ENCODE results near the gene LPCAT2.

LPCAT2 gene

GRCh38 chr16:55508941-55509931, at the start of gene LPCAT2:
Gene LPCAT2, plus strand, starts transcription at chr16:55509072. Its CDS starts 110 bp downstream, at chr16:55509182.
- DNase-seq (ENCODE audit: low read depth, low spot score): peak; percentile 64

DNA sequence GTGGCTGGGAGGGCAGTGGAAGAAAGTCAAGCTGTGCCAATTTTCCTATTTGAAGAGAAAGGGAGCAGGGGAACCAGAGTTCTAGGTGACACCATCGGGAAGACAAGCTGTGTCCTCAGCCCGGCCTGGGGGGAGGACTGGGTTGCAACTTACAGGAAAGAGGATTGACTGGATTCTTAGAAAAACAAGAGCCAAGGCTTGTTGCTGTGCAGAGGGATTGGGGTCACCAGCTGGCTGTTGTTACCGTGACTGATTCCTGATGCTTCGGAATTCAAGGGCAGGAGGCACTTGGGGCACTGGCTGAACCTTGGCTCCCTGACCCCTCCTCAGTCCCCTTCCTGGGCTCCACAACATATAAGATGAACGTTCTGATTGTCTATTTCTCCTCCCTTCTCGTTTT, 46.6 kb upstream of the LPCAT2 start:
- no peak for DNase-seq (ENCODE audit: low read depth, low spot score)

GRCh38 chr16:55464375-55464774, 44.5 kb upstream of the LPCAT2 start:
- no peak for DNase-seq (ENCODE audit: low read depth, low spot score)

DNA sequence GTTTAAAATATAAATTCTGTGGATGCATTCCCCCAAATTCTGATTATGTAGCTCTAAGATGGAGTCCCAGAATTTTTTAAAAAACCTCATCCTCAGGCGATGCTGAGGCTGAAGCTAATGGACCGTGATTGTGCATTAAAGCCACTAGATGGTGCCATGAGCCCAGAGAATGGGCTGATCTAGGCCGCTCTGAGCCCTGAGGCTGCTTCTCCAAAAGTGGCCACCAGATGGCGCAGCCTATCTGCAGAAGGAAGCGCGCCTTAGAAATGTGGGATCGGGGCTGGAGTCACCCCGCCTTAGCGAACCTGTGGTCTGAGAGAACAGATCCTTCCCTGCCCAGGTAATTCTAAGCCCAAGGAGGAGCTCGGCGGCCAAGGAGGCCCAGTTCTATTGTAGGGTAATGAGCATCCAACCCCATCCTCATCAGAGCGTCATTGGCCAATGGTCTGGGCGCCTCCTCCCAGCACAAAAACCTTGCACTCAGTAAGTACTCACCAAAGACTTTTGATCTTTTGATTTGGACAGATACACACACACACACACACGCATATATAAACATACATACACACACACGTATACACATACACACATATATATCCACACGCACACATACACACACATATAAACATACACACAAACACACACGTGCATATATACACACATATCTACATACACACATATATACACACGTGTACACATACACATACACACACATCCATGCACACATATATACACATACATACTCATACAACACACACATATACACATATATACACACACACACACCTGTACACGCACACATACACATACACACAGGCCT, 43.6 kb upstream of the LPCAT2 start:
- peak; percentile 68 for DNase-seq (ENCODE audit: low read depth, low spot score)

DNA sequence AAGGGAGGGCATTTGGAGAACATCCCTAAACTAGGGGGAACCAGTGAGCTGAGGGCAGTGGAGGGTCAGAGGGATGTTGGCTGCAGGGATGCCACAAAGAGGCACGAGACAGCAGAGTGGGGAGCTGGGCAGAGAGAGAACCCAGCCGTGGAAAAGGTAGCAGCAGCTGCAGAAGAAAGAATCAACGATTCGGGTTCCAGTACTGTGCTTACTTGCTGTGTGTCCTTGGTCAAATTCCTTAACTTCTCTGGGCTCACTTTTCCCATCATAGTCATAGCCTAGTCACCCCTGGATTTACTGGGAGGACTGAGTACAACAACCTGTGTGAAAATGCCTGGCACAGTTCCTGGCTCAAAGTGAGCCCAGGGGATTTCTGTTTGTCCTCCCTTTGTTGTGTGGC, 42.7 kb upstream of the LPCAT2 start:
- no peak for DNase-seq (ENCODE audit: low read depth, low spot score)

- DNase-seq (ENCODE audit: low read depth, low spot score): no peak
Observed at GRCh38 chr16:55467898-55468297, 41.0 kb upstream of the LPCAT2 start.

DNA sequence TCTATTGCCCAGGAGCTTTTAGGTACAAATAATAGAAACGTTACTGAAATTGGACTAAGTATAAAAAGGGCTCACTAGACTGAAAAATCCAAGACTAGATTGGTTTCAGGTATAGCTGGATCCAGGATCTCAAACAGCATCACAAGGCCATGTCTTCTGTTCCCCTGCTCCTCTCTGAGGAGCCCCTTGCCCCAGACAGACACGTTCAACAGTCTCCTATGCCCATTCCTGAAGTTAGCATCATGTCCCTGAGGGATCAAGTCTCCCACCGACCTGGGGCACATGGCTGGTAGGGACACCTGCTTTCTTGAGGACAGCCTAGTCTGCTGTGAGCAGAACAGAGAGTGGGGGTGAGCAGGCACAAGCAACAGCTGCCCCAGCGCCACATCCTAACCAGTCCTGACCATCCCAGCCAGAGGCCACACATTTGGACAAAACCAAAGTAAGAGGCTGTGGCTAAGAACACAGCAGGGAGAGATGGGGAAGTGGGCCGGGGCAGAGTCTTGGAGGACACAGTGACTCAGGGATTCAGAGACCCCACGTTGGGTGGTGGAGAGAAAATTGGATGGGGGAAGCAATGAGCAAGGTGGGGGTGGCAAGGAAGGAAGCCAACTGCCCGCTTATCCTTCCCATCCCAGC, 40.4 kb upstream of the LPCAT2 start:
- no peak for DNase-seq (ENCODE audit: low read depth, low spot score)

DNA sequence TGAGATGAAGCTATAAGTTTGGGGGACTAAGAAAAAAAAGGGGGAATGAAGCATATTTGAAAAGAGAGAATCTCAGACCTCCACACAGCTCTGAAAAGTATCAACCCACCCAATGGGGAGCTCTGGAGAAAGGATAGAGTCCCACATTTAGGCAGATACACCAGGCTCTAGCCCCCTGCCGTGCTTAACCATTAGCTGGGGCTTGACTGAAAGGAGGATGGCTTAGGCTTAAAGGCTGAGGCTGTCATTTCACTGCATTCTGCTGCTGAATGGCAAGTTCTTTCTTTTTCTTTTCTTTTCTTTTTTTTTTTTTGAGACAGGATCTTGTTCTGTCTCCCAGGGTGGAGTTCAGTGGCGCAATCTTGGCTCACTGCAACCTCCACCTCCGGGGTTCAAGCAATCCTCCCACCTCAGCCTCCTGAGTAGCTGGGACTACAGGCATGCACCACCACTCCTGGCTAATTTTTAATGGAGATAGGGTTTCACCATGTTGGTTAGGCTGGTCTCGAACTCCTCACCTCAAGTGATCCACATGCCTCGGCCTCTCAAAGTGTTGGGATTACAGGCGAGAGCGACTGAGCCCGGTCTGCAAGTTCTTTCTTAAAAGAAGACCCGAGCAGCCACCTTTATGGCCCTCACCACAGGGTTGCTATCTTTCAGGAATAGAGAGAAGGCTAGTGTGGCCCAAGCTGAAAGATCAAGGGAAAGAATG, 38.9 kb upstream of the LPCAT2 start:
- DNase-seq (ENCODE audit: low read depth, low spot score): no peak

GRCh38 chr16:55470533-55471371, 38.1 kb upstream of the LPCAT2 start:
- DNase-seq (ENCODE audit: low read depth, low spot score): no peak

- no peak for DNase-seq (ENCODE audit: low read depth, low spot score)
Observed at GRCh38 chr16:55471448-55472097, 37.3 kb upstream of the LPCAT2 start.

DNA sequence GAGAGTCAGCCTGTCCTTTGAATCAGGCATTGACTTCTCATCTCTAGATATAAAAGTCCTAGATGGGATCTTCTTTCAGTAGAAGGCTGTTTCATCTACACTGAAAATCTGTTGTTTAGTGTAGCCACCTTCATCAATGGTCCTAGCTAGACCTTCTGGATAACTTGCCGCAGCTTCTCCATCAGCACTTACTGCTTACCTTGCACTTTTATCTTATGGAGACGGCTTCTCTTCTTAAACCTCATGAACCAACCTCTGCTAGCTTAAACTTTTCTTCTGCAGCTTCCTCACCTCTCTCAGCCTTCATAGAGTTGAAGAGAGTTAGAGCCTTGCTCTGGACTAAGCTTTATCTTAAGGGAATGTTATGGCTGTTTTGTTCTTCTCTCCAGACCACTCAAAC, 35.3 kb upstream of the LPCAT2 start:
- DNase-seq (ENCODE audit: low read depth, low spot score): no peak

GRCh38 chr16:55474821-55475220, 34.1 kb upstream of the LPCAT2 start:
- DNase-seq (ENCODE audit: low read depth, low spot score): no peak

DNA sequence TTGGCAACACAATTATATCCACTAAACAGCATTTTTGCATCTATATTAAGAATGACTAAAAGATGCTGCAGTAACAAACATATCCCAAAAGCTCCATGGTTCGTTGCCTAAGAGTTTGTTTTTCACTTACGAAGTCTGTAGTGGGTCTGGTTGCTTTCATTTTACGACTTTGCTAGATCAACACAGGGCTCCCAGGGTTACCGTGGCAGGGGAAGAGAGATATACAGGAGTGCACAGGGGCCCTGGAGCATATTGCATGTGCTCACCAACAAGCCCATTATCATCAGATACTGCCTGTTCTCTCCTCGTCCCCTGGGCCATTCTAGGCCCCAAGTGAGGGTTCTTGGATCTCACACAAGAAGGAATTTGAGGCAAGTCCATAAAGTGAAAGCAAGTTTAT, 33.0 kb upstream of the LPCAT2 start:
- no peak for DNase-seq (ENCODE audit: low read depth, low spot score)

- no peak for DNase-seq (ENCODE audit: low read depth, low spot score)
Observed at GRCh38 chr16:55476625-55477533, 32.0 kb upstream of the LPCAT2 start.

GRCh38 chr16:55477736-55478135, 31.1 kb upstream of the LPCAT2 start:
- DNase-seq (ENCODE audit: low read depth, low spot score): no peak

GRCh38 chr16:55478827-55479429, 29.9 kb upstream of the LPCAT2 start, which contains the start of gene MMP2:
Gene MMP2, plus strand, starts transcription at chr16:55479198. Its CDS starts 282 bp downstream, at chr16:55479480.
- DNase-seq (ENCODE audit: low read depth, low spot score): no peak

DNA sequence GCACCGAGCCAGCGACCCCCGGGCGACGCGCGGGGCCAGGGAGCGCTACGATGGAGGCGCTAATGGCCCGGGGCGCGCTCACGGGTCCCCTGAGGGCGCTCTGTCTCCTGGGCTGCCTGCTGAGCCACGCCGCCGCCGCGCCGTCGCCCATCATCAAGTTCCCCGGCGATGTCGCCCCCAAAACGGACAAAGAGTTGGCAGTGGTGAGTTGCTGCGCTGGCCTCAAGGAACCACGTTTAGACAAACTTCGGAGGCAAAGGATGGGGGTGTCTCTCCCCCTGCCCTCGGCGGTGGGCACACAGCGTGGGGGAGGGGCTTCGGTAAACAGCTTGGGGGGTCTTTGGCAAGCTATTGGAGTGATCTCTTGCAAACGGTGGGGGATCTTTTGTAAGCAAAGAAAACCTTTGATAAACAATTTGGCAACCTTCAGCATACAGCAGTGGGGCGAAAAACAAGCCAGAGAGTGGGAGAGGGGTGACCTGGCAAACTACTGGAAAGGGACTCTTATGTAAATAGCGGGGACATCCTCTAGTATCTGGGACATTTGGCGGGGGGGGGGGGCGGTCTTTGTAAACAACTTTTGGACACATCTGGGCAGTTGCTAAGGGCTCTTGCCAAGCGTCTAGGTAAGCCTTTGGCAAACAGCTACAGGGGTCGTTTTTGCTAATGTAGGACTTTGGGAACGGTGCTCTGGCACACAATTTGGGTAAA, 29.3 kb upstream of the LPCAT2 start:
- DNase-seq (ENCODE audit: low read depth, low spot score): no peak

- no peak for DNase-seq (ENCODE audit: low read depth, low spot score)
Observed at GRCh38 chr16:55480228-55480655, 28.6 kb upstream of the LPCAT2 start.
